ENCODE data around the gene SWSAP1.

SWSAP1 gene

GRCh38 chr19:11355160-11356073, 19.0 kb upstream of the SWSAP1 start, which contains the start of gene PLPPR2:
Gene PLPPR2 (plus strand): TSS chr19:11355432. CDS start chr19:11357674, 2,242 bp downstream.
- DNase-seq: peak; percentile 85

GRCh38 chr19:11356074-11356397, 18.4 kb upstream of the SWSAP1 start:
- DNase-seq: no peak

DNA sequence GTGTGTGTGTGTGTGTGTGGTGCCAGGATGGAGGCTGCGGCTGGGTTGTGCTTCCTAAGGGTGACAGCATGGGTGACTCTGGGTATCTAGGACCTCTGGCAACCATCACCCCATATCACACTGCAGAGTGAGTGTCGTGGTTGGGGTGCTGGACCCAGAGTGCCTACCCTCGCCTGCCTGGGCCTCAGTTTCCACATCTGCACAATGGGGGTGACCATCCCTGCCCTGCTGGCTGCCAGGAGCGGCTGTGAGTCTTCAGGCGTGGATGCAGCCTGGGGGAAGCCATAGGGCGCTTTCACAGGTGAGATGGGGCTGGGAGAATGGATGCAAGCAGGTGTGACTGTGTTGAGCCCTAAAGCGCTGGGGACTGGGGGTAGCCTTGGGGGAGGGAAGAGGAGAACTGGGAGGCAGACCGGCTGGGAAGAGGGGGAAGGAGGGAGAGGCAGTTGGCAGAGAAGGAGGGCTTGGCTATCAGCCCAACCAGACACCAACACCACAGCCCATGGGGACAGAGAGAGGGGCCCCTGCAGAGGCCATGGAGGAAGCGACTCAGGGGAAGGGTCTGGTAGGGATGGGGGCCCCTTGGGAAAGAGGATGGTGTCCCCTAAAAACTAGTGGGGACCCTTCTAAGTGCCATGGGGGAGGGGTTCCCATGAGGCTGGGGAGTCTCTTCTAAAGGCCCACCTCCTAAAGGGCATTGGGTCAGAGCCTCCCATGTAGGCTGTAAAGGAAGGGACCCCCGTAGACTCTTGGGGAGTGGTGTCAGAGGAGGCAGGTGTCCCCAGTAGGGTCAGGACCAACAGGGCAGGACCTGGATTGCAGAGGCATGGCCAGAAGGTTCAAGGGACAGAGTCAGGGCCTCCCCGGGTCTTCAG, 17.6 kb upstream of the SWSAP1 start:
- DNase-seq: no peak

DNA sequence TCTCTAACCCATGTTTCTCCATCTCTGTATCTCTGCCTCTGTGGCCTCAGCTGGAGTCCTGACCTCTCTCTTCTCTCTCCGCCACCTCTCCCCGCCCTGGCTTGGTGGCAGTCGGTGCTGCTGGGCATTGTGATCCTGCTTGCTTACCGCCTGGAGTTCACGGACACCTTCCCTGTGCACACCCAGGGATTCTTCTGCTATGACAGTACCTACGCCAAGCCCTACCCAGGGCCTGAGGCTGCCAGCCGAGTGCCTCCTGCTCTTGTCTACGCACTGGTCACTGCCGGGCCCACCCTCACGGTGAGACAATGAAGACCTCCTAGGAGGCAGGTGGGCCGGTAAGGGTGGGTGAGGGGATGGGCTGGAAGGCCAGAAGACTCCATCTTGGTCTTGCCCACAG, 15.0 kb upstream of the SWSAP1 start:
- DNase-seq: no peak

DNA sequence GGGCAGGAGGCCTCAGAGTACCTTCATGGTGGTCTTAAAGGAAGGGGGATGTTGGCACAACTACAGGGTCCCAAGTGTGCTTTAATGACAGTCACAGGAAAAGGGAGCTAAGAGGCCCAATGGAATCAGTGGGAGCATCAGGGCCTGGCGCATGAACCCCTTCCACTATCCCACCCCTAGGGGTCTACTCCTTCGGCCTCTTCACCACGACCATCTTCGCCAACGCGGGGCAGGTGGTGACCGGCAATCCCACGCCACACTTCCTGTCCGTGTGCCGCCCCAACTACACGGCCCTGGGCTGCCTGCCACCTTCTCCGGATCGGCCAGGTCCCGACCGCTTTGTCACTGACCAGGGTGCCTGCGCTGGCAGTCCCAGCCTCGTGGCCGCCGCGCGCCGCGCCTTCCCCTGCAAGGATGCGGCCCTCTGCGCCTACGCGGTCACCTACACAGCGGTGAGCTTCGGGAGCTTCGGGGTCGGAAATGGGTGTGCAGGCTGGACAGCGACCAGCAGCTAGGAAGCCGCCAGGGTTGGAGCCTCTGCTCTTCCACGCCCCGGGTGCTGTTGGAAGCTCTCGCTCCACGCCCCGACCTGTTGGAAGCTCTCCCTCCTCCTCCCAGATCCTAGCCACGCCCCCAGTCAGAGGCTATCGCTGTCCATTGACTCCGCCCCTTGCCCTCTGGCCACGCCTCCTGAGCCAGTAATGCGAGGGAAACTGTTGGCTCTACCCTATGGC, 13.3 kb upstream of the SWSAP1 start:
- peak; percentile 44 for DNase-seq

DNA sequence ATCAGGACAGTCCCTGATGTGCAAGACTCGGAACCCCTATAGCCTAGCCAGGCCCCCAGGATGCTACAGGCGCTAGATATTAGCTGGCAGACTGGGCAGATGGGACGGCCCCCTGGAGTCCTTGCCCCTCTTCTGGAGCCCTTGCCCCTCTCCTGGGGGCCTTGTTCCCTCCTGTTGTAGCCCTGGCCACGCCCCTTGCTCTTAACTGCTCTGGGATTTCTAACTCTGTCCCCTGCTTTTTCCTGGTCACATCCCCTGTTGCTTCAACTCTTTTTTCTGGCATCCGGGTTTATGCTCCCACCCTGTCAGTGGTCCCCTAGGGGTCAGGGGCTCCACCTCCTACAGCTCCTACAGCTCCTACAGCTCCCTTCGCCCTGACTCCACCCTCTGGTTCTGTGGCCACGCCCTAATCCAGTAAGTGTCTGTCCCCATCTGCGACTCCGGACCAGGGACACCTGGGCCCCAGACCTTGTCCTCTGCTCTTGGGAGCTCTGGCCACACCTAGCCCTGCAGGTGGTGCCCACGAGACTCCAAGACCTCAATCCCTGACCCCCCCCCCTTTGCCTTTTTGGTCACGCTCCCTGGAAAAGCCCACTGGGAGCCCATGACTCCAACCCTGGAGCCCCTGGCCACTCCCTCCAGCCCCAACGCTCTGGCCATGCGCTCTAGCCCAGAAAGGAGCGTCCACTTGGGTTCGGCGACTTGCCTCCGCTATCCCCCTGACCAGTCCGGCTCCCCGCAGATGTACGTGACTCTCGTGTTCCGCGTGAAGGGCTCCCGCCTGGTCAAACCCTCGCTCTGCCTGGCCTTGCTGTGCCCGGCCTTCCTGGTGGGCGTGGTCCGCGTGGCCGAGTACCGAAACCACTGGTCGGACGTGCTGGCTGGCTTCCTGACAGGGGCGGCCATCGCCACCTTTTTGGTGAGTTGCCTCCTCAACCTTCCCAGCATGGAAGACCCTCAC, 12.4 kb upstream of the SWSAP1 start:
- DNase-seq: no peak

- DNase-seq: no peak
Measured at GRCh38 chr19:11363881-11364280, 10.6 kb upstream of the SWSAP1 start.

DNA sequence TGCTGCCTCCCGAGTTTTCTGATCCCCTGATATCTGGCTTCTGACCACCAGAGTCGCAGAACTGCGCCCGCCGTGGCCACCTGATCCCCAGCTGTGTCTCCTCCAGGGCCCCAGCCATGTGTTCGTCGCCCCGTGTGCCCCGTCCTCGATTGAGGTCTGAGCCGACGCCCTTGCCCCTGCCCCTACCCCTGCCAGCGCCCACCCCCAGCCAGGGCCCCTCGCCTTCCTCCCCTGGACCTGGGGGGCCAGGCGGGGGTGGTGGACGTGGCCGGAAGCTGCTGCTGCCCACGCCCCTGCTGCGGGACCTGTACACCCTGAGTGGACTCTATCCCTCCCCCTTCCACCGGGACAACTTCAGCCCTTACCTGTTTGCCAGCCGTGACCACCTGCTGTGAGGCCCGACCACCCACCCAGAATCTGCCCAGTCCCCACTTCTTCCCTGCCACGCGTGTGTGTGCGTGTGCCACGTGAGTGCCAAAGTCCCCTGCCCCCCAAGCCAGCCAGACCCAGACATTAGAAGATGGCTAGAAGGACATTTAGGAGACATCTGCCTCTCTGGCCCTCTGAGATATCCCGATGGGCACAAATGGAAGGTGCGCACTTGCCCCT, 10.1 kb upstream of the SWSAP1 start:
- DNase-seq: no peak

GRCh38 chr19:11364935-11365334, 9.5 kb upstream of the SWSAP1 start:
- DNase-seq: no peak

DNA sequence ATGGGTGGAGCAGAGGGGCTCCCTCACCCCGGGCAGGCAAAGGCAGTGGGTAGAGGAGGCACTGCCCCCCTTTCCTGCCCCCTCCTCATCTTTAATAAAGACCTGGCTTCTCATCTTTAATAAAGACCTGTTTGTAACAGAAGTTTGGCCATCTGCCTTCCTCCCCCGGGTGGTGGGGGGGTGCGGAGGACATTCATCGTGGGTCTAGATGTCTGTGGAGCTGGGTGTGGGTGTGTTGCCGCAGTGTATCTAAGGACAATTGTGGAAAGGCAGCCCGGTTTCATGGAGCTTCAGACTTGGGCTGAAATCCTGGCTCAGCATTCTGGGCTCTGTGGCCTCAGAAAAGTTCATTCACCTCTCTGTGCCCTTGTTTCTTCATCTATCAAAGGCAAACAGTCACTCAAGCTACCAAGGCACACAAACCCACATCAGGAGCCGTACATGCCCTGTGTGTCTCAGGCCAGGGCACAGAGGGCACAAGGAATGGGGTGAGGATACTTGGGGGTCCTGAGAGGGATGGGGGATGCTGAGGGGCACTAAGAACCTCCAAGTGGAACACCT, 8.8 kb upstream of the SWSAP1 start:
- no peak for DNase-seq

DNA sequence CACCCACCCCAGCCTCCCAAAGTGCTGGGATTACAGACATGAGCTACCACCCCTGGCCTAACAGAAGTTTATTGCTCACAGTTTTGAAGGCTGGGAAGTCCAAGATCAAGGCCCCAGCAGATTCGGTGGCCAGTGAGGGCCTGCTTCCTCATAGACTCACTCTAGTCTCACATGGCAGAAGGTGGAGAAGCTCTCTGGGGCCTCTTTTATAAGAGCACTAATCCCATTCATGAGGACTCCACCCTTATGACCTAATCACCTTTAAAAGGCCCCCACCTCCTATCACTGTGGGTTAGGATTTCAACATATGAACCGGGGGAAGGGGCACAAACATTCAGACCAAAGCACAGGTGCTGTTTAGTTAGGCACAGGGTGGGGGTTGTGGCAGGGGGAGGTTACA, 6.9 kb upstream of the SWSAP1 start:
- DNase-seq: no peak

DNA sequence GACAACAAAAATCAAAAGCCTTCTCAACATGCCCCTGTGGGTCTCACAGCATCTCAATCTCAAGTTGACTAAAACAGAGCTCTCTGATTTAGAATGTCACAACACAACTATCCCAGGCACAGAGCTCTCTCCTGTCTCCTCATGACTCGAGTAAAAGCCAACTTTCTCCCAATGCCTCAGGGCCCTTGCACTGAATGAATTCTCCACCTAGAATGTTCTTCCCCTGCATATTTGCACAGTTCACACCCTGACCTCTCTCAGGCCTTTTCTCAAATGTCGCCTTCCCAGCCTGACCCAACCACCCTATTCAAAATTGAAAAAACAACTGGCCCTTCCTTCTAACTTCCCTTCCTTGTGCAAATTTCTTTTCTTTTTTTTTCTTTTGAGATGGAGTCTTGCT, 3.7 kb upstream of the SWSAP1 start:
- no peak for DNase-seq

GRCh38 chr19:11373166-11373884, 1.1 kb upstream of the SWSAP1 start:
- peak; percentile 66 for DNase-seq

GRCh38 chr19:11373885-11374432, 507 bp upstream of the SWSAP1 start:
- DNase-seq: no peak

- DNase-seq: peak; percentile 70
Measured at GRCh38 chr19:11375143-11375948, 880 bp downstream of the SWSAP1 start.

- DNase-seq: peak; percentile 70
Measured at GRCh38 chr19:11377237-11377636, 2.8 kb downstream of the SWSAP1 start.

DNA sequence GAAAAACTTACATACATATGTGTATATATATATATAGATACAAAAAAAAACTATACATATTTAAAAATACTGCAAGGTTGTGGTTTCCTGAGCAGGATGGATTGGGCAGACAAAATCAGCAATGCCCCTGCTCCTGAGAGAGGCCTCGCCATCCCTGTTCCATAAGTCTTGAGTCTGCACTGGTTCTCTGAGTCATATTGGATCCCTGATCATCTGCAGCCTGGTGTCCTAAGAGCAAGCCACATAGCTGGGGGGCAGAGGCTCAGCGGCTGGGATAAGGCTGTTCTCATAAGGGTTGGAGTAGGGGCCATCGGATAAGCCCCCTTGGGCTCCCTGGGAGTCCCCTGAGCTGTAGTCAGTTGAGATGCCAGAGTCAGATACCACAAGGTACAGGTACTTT, 3.3 kb downstream of the SWSAP1 start:
- no peak for DNase-seq

DNA sequence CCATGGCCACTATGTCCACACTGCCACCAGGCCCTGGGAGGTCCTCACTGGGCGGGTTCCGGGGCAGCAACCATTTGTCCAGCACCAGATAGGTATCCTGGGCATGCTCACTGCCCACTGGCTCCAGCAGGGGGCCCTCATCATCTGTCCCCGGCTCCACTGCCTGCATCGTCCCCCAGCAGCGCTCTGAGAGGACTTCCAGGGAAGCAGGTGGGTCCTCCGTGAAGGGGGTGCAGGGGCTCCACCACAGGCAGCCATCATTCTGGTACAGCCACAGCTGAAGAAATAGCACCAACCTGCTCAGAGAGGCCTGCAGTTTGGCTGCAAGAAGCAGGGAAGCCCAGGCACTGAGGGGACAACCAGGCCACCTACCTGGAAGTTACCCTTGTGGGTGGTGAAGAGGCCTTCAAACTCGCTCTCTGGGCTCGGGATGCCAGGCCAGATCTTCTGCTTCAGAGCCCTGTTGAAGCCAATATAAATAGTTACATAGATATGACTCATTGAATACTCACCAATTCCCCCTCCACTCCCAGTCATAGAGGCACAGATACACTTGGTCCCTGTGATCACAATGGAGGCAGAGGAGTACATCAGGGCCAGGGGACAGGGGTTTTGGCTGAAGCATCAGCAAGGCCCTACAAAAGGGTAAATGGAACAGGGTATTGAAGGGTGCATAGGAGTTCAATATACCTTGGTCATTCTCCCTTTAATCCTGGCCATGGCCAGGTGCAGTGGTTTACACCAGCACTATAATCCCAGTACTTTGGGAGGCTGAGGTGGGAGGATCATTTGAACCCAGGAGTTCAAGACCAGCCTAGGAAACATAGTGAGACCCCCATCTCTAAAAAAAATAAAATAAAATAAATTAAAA, 4.1 kb downstream of the SWSAP1 start:
- peak; percentile 46 for DNase-seq
